HUES48 (cell line): ENCODE measurements around the gene IGLL1.
"Not testable (repeated sequence)": the region's sequence is repeated elsewhere in the genome, so short reads cannot be mapped to it uniquely, and the experiment has no call there.

Experiments
- H3K27ac ChIP-seq: one replicate; pipeline ENCODE4 v1.7.0; 2013; ENCODE audit warnings: low read depth, low read length, inconsistent platforms
- H3K27me3 ChIP-seq: 2 replicates; pipeline ENCODE4 v1.6.1; 2013; ENCODE audit warnings: mild to moderate bottlenecking, low read length; ENCODE audit not compliant: control insufficient read depth, insufficient read depth
- H3K36me3 ChIP-seq: 2 replicates; pipeline ENCODE4 v1.6.1; 2013; ENCODE audit warnings: low read length; ENCODE audit not compliant: control insufficient read depth, insufficient read depth
- H3K4me1 ChIP-seq: 2 replicates; pipeline ENCODE4 v1.6.1; 2013; ENCODE audit warnings: mild to moderate bottlenecking, low read length; ENCODE audit not compliant: control insufficient read depth, insufficient read depth
- H3K4me3 ChIP-seq: 2 replicates; pipeline ENCODE4 v1.5.1; 2013; ENCODE audit warnings: mild to moderate bottlenecking, low read depth, low read length
- H3K9ac ChIP-seq: 2 replicates; pipeline ENCODE4 v1.6.1; 2013; ENCODE audit warnings: mild to moderate bottlenecking, low read depth, low read length, moderate library complexity
- H3K9me3 ChIP-seq: 2 replicates; pipeline ENCODE4 v1.6.1; 2013; ENCODE audit warnings: low read length; ENCODE audit not compliant: control insufficient read depth, insufficient read depth

The IGLL1 gene

DNA sequence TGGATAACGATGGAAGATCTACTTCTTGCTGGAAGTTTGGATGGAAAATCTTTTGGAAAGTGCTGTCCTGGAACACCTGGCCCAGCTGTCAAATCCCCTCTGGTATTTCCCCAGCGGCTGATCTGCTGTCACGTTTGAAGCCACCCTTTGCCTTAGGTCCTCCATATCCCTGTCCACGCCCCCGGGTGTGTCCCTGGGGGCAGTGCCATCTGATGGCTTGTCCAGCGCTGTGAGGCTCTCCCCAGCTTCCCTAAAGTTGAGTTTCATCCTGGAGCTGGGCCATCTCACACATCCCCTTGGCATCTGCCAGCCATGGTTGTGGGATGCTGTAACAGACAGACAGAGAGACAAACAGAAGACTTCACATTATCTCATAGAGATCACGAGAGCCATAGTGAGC is 3.1 kb upstream of the IGLL1 start:
- H3K9me3 ChIP-seq = no peaks in the 10 kb centered on the region
- H3K4me3 ChIP-seq = no peak overlapping the region
- H3K36me3 ChIP-seq = no peaks in the 10 kb centered on the region
- no peak overlapping the region for H3K27ac ChIP-seq
- no peaks in the 10 kb centered on the region for H3K27me3 ChIP-seq
- H3K9ac ChIP-seq = no peak overlapping the region
- no peaks in the 10 kb centered on the region for H3K4me1 ChIP-seq

- Histone ChIP-seq H3K27me3 (no peaks in the 10 kb centered on the region), H3K9me3 (no peaks in the 10 kb centered on the region), H3K9ac (no peak overlapping the region), H3K4me1 (no peaks in the 10 kb centered on the region), H3K4me3 (no peak overlapping the region), H3K27ac (no peak overlapping the region), H3K36me3 (no peaks in the 10 kb centered on the region)
Measured at GRCh38 chr22:23581260-23581650, 1.2 kb upstream of the IGLL1 start.

DNA sequence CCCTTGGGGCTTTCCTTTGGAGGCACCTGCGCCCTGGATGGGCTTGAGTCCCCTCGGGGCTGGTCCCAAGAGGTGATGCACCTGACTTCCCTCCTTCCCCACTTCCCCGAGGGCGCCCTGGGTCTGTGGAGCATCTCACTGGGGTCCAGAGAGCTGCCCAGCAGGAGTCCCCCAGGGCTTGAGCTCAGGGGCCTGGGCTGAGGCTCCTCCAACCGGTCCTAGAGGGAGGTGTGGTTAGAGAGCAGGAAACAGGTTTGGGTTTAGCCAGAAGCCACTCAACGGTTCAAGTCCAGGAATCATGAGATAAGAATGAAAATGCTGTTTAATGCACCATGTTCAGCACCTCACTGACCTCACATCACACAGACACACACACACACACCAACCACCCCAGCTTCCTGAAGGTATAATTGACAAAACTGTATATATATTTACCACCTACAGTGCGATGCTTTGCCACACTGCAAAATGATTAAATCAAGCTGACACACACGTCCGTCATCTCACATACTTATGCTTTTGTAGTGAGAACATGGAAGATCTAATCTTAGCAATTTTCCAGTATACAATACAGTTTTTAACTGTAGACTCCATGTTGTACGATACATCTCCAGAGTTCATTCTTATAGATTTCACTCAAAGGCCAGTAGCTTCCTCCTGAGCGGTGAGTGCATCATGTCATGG is 628 bp upstream of the IGLL1 start:
- no peaks in the 10 kb centered on the region for H3K36me3 ChIP-seq
- no peak overlapping the region for H3K27ac ChIP-seq
- H3K9me3 ChIP-seq = no peaks in the 10 kb centered on the region
- H3K4me1 ChIP-seq = no peaks in the 10 kb centered on the region
- no peak overlapping the region for H3K9ac ChIP-seq
- no peak overlapping the region for H3K4me3 ChIP-seq
- H3K27me3 ChIP-seq = no peaks in the 10 kb centered on the region

GRCh38 chr22:23579280-23579679 is 810 bp downstream of the IGLL1 start:
- H3K9me3 ChIP-seq = no peaks in the 10 kb centered on the region
- no peak overlapping the region for H3K27ac ChIP-seq
- no peak overlapping the region for H3K9ac ChIP-seq
- H3K4me1 ChIP-seq = no peaks in the 10 kb centered on the region
- no peak overlapping the region for H3K4me3 ChIP-seq
- H3K27me3 ChIP-seq = no peaks in the 10 kb centered on the region
- H3K36me3 ChIP-seq = no peaks in the 10 kb centered on the region

DNA sequence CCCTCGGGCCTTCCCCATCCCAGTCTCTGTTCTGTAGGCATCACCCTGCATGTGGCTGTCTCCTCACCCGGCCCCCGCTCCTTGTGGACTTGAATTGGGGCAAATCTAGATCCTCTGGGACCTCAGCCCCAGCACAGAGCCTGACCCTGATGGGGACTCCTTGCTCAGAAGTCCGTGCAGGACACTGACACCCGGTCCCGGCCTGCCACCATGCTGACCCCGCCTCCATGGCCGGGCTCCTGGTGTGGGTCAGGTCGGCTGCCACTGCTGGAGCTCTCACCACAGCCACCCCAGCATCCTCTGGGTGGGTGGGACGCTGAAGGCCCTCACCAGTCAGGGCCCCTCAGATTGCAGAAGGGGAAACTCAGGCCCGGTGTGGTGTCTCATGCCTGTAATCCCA is 1.8 kb downstream of the IGLL1 start:
- Histone ChIP-seq H3K9me3 (no peaks in the 10 kb centered on the region), H3K4me1 (no peaks in the 10 kb centered on the region), H3K27ac (no peak overlapping the region), H3K9ac (no peak overlapping the region), H3K36me3 (no peaks in the 10 kb centered on the region), H3K4me3 (no peak overlapping the region), H3K27me3 (no peaks in the 10 kb centered on the region)

- Histone ChIP-seq H3K4me1 (no peaks in the 10 kb centered on the region), H3K9ac (no peak overlapping the region)
Measured at GRCh38 chr22:23576681-23577080, 3.4 kb downstream of the IGLL1 start.

DNA sequence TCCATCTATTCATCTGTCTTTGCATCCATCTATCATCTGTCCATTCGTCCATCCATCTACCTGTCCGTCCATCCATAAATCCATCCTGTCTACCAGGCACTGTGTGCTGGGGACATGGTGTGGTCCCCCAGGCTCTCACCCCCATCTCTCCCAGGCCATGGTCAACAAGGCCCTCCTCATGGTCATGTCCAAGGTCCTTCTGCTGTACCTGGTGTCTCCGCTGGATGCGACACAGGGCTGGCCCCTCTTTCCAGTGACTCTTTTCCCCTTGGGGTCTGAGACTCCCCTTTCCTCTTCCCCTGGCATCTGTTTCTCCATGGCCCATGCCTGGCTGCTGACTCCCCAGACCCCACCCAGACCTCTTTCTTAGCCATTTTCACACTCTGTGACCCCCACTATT is 4.5 kb downstream of the IGLL1 start:
- Histone ChIP-seq H3K27ac (no peak overlapping the region), H3K9me3 (no peaks in the 10 kb centered on the region), H3K36me3 (no peaks in the 10 kb centered on the region), H3K9ac (no peak overlapping the region), H3K27me3 (no peaks in the 10 kb centered on the region), H3K4me3 (no peak overlapping the region), H3K4me1 (no peaks in the 10 kb centered on the region)

More at GRCh38 chr22:23576681-23577080, 3.4 kb downstream of the IGLL1 start:
- no peaks in the 10 kb centered on the region for H3K9me3 ChIP-seq
- H3K27ac ChIP-seq = no peak overlapping the region
- no peak overlapping the region for H3K4me3 ChIP-seq
- no peaks in the 10 kb centered on the region for H3K27me3 ChIP-seq
- no peaks in the 10 kb centered on the region for H3K36me3 ChIP-seq

GRCh38 chr22:23574877-23575276 is 5.2 kb downstream of the IGLL1 start:
- no peaks in the 10 kb centered on the region for H3K4me1 ChIP-seq
- H3K4me3 ChIP-seq = no peak overlapping the region
- H3K27me3 ChIP-seq = no peaks in the 10 kb centered on the region
- H3K36me3 ChIP-seq = no peaks in the 10 kb centered on the region
- no peak overlapping the region for H3K9ac ChIP-seq
- no peak overlapping the region for H3K27ac ChIP-seq
- no peaks in the 10 kb centered on the region for H3K9me3 ChIP-seq

- no peaks in the 10 kb centered on the region for H3K36me3 ChIP-seq
- H3K27ac ChIP-seq = no peak overlapping the region
- no peaks in the 10 kb centered on the region for H3K9me3 ChIP-seq
- H3K27me3 ChIP-seq = no peaks in the 10 kb centered on the region; the same call in 1 of the 2 replicates
- H3K9ac ChIP-seq = no peak overlapping the region
- H3K4me3 ChIP-seq = no peak overlapping the region
- no peaks in the 10 kb centered on the region for H3K4me1 ChIP-seq
Measured at GRCh38 chr22:23574371-23574811, 5.7 kb downstream of the IGLL1 start.

DNA sequence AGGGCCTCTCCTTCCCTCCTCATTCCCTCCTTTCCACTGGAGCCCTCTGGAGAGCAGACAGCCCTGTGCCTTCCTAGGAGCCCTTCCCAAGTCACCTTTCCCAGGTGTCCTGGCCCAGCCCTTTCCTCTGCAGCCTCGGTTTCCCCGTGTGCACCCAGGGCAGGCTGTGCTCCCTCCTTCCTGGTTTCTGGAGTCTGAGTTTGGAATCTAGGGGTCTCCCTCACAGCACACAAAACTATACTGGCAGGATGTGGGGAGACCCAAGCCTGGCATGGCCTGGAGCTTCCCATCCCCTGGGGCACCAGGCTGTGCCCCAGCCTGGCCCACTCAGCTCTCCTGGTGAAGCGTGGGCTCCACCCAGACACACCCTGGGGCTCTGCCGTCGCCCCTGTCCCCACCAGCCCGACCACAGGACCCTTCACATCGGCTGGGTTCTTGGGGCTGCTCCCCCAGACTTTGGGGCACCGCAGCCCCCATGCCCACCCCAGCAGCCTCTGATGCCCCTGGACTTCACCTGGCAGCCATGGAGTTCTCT is 6.3 kb downstream of the IGLL1 start:
- H3K36me3 ChIP-seq, H3K27me3 ChIP-seq, H3K4me3 ChIP-seq, H3K9me3 ChIP-seq, H3K4me1 ChIP-seq, H3K9ac ChIP-seq, H3K27ac ChIP-seq: not testable (repeated sequence)

DNA sequence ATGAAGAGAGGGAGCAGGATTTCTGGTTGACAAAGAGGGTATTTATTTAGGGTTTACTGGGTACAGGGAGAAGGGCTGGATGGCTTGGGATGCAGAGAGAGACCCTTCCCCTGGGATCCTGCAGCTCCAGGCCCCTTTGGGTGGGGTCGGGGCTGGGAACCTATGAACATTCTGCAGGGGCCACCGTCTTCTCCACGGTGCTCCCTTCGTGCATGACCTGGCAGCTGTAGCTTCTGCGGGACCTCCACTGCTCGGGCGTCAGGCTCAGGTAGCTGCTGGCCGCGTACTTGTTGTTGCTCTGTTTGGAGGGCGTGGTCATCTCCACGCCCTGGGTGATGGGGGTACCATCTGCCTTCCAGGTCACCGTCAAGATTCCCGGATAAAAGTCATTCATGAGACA is 7.0 kb downstream of the IGLL1 start:
- H3K4me3 ChIP-seq, H3K27ac ChIP-seq, H3K4me1 ChIP-seq, H3K9ac ChIP-seq, H3K9me3 ChIP-seq, H3K27me3 ChIP-seq, H3K36me3 ChIP-seq: not testable (repeated sequence)
